HTR-8/SVneo (cell line): ENCODE results near the gene KRTAP12-4.
"Not testable (repeated sequence)": the region's sequence is repeated elsewhere in the genome, so short reads cannot be mapped to it uniquely, and the experiment has no call there.

Experiments
- DNase-seq: peaks from one replicate; pipeline ENCODE4 v3.0.0; 2011; ENCODE audit warnings: low spot score, mixed read lengths; ENCODE audit not compliant: insufficient read length
- FAIRE-seq: peaks from 2 replicates; lab custom pipeline; 2011; peaks lifted over from hg19 to GRCh38; lab: Jason Lieb, UNC

The KRTAP12-4 gene

DNA sequence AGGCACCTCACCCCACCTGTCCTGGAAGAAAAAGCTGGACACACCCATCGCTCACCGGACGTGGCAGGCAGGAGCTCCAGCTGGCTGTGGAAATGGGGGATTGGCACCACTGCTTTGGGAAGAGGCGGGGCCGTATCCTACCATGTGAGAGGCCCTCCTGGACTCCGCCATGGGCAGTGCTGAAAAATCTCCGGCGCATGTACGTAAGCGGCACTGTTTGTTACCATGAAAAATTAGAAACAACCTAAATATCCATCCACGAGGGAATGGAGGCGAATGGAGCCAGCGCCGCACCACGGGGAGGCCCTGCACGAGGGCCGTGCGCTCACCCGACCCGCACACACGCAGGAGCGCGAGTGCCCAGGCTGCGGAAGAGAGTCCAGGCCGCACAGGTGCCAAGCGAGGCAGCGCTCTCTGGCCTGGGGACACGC is 39.5 kb downstream of the KRTAP12-4 start:
- FAIRE-seq (no peak), DNase-seq (no peak)

DNA sequence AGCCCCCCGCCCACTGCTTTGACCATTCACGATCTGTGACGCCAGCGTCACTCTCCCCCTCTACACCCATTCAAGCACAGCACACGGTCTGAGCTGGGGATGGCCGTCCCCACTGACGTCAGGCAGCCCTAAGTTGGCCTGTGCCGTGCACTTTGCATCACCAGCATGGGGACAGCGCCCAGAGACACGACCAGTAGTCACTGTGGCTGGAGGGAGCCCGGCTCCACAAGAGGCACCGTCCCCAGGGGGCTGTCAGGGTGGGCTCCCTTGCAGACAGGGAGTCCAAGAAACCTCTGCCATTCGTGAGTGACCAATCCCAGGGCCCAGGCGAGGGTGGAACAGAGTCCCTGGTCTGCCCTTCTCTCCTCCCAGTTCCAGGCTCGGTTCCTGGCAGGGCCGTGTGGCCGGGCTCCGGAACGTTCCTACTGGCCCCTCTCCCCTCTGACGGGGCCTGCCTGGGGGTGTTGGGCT is 40.3 kb downstream of the KRTAP12-4 start:
- no peak for FAIRE-seq
- no peak for DNase-seq

DNA sequence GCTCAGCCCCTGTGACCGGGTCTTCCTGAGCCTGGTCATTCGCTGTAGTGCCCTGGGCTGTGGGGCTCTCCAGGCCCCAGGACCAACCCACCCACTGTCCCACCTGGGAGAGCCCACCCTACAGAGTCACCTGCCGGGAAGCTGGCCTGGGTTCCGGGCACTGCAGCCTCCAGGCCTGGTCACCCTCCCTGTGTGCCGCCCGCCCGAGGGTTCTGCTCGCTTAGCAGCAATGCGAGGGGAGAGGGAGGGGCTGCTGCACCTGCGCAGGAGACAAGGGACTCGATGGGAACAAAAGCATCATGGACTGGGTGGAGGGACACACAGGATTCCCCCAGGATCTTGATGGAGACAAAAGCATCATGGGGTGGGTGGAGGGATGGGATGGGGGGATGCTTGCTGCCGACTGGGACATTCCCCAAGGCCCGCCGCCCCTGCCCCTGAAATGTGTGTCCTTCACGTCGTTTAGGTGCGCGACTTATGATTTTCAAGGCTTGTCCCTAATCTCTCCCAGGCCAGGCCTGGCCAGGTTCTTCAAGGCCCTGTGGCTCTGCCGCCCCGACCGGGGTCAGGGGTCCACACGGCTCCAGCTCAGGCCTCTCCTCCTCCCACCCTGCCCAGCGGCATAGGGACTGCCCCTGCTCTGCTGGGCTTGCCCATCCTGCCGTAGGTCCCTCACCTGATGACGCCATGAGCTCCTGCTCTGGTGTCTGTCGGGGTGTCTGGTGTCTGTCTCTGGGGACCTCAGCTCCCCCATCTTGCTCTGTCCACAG is 40.9 kb downstream of the KRTAP12-4 start:
- no peak for FAIRE-seq
- no peak for DNase-seq

DNA sequence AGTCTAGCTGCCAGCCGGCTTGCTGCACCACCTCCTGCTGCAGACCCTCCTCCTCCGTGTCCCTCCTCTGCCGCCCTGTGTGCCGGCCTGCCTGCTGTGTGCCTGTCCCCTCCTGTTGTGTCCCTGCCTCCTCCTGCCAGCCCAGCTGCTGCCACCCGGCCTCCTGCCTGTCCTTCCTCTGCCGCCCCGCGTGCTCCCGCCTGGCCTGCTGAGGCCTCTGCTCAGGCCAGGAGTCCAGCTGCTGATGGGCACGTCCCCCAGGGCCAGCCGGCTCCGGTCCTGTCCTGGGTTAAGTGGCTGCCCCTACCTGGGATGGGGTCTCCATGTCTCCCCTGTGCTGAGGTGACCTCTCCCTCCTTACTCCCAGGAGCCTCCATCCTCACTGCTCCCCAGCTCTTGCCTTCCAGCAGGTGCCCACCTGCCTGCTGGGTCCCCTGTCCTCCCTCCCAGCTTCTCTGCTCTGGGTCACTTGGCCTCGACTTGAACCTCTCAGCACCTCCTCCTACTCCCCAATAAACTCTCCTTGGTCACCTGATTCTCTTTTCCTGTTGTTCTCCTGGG is 41.7 kb downstream of the KRTAP12-4 start:
- DNase-seq (no peak), FAIRE-seq (no peak)

DNA sequence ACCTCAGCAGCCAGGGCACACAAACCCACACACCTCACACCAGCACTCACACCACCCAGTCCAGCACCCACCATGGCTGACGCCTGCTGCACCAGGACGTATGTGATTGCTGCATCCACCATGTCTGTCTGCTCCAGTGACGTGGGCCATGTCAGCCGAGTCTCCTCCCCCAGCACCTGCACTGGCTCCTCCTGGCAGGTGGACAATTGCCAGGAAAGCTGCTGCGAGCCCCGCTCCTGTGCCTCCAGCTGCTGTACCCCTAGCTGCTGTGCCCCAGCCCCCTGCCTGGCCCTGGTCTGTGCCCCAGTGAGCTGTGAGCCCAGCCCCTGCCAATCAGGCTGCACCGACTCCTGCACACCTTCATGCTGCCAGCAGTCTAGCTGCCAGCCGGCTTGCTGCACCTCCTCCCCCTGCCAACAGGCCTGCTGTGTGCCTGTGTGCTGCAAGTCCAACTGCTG is 42.4 kb downstream of the KRTAP12-4 start, which contains the start of gene KRTAP10-8:
Gene KRTAP10-8 (plus strand): TSS at position 51 of the 458 bp plus-strand sequence. CDS start 22 bp downstream, at position 73.
- no peak for FAIRE-seq
- no peak for DNase-seq

DNA sequence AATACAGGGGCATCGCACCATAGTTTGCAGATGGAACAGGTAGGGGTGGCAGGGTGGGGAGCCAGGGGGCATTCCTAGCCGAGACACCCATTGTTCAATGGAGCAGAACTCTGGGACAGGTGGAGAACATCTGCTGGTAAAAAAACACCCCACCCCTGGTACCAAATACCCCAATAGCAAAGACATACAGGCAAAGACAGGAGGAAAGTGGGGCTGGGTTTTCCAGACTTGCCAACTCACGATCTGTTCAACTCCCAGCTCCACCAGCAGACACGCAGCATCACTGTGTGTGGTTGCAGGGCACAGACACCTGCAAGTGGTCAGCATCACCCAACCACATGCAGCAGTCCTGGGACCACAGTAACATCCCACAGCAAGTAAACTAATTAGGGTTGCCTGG is 42.9 kb downstream of the KRTAP12-4 start:
- DNase-seq (no peak), FAIRE-seq (no peak)

DNA sequence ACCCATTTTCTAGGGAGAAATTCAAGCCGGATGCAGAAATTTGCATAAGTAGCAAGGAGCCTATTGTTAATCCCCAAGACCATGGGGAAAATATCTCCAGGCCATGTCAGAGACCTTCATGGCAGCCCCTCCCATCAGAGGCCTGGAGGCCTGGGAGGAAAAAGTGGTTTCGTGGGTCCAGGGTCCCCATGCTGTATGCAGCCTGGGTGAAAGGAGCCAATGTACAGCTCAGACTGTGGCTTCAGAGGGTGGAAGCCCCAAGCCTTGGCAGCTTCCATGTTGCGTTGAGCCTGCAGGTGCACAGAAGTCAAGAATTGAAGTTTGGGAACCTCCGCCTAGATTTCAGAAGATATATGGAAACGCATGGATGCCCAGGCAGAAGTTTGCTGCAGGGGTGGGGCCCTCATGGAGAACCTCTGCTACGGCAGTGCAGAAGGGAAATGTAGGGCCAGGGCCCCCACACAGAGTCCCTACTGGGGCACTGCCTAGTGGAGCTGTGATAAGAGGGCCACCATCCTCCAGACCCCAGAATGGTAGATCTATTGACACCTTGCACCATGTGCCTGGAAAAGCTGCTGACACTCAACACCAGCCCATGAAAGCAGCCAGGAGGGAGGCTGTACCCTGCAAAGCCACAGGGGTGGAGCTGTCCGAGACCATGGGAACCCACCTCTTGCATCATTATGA is 44.2 kb downstream of the KRTAP12-4 start:
- FAIRE-seq, DNase-seq: not testable (repeated sequence)

DNA sequence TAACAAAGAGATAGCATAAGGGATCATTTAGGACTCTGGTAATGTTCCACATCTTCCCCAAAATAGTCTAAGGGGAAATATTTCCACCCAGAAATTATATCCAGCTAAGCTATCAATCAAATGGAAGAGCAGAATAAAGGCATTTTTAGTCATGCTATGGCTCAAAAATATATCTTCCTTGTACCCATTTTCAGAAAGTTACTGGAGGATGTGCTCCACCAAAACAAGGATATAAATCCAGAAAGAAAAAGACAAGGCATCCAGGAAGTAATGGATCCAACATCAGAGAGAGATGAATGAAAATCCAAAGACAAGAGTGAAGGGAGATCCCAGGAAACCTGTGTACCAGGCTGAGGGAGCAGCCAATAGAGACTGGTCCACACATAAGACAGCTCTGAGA is 45.3 kb downstream of the KRTAP12-4 start:
- no peak for DNase-seq

DNA sequence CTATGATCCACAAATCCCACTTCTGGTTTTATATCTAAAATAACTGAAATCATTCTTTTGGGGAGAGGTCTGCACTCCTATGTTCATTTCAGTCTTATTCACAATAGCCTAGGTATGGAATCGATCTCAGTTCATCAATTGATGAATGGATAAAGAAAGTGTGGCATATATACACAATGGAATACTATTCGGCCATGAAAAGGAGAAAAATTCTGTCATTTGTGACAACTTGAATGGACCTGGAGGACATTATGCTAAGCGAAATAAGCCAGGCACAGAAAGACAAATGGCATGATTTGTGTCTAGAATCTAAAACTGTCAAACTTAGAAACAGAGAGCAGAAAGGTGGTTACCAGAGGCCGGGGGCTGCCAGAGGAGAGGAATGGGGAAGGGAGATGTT is 48.0 kb downstream of the KRTAP12-4 start:
- FAIRE-seq (no peak), DNase-seq (no peak)

More for the DNA sequence above, 45.3 kb downstream of the KRTAP12-4 start:
- FAIRE-seq: no peak
